Caco-2 (cell line): ENCODE results near the gene THOP1. TPM values are rescaled to one million over a fixed set of nuclear protein-coding genes. Genes with fewer than 3 reads are reported as not detected.

Experiments
- BruUV-seq: library from RNA; stranded (reverse); fragments of 400-500 nt; replicated peaks from 2 replicates; lab custom pipeline; 2021; lab: Mats Ljungman, UMichigan
- CTCF ChIA-PET: fragments of 300-600 bp; sonication (Branson Sonifier 250); formaldehyde crosslinking; loops from one replicate; lab custom pipeline; 2022; ENCODE audit warnings: antibody characterized with exemption; lab: Charles Lee
- POLR2A ChIA-PET: fragments of 300-600 bp; sonication (Branson Sonifier 250); formaldehyde crosslinking; loops from one replicate; lab custom pipeline; 2022; ENCODE audit warnings: antibody characterized with exemption; lab: Charles Lee
- DNase-seq, 2 experiments: peaks; one replicate each; pipeline versions ENCODE4 v3.0.0 to v3.0.0-alpha.2; 2020 to 2022
- H3K27me3 ChIP-seq: replicated peaks from 2 replicates; pipeline ENCODE4 v1.6.0; 2011; ENCODE audit warnings: low read length; ENCODE audit not compliant: control insufficient read depth, insufficient read depth
- H3K36me3 ChIP-seq: 2 replicates; pipeline ENCODE4 v1.5.1; 2011; ENCODE audit warnings: low read length; ENCODE audit not compliant: control insufficient read depth, insufficient read depth
- H3K4me1 ChIP-seq: fragments of 250-450 bp; sonication (Bioruptor Pico); 2 replicates; pipeline ENCODE4 v1.5.1; 2020; ENCODE audit warnings: mild to moderate bottlenecking
- H3K4me3 ChIP-seq: 2 replicates; pipeline ENCODE4 v1.5.1; 2011; ENCODE audit warnings: low read depth, mild to moderate bottlenecking, control low read depth, low read length
- H3K9me3 ChIP-seq: fragments of 250-450 bp; sonication (Bioruptor Pico); 2 replicates; pipeline ENCODE4 v1.5.1; 2020; ENCODE audit warnings: mild to moderate bottlenecking, moderate library complexity
- H3K27ac Mint-ChIP-seq: one replicate; pipeline ENCODE4 v1.8.0; 2022; ENCODE audit warnings: mixed read lengths; ENCODE audit not compliant: unreplicated experiment
- H3K27me3 Mint-ChIP-seq: one replicate; pipeline ENCODE4 v1.8.0; 2022; ENCODE audit warnings: mixed read lengths; ENCODE audit not compliant: insufficient read depth, unreplicated experiment
- H3K36me3 Mint-ChIP-seq: one replicate; pipeline ENCODE4 v1.8.0; 2022; ENCODE audit warnings: mild to moderate bottlenecking, mixed read lengths; ENCODE audit not compliant: insufficient read depth, unreplicated experiment
- H3K4me1 Mint-ChIP-seq: one replicate; pipeline ENCODE4 v1.8.0; 2022; ENCODE audit warnings: low read depth, mixed read lengths; ENCODE audit not compliant: unreplicated experiment
- H3K4me3 Mint-ChIP-seq: one replicate; pipeline ENCODE4 v1.8.0; 2022; ENCODE audit warnings: mild to moderate bottlenecking, moderate library complexity, mixed read lengths; ENCODE audit not compliant: unreplicated experiment
- H3K9me3 Mint-ChIP-seq: one replicate; pipeline ENCODE4 v1.8.0; 2022; ENCODE audit warnings: mixed read lengths; ENCODE audit not compliant: unreplicated experiment
- intact Hi-C: fragments of 100-400 bp; cut with micrococcal nuclease; formaldehyde crosslinking; loops from one replicate; pipeline ENCODE4 v1.10.0; 2022; ENCODE audit not compliant: unreplicated experiment
- total RNA-seq: library from RNA; stranded (reverse); gene quantifications from 2 replicates; pipeline ENCODE4 v1.2.3, GENCODE V29; 2022
- TF ChIP-seq, protein P1 (sequence below), 2 experiments: fragments of 200-600 bp in 1 of 2; IDR thresholded peaks; 1 replicate in 1 of 2; 2 replicates in 1 of 2; pipeline versions ENCODE4 v1.5.1 to v1.8.0; 2011 to 2022; ENCODE audit warnings: antibody characterized with exemption in 1 of 2, control low read depth in 1 of 2, inconsistent platforms in 1 of 2, low read depth in 1 of 2, low read length in 1 of 2, mild to moderate bottlenecking in 1 of 2, moderate library complexity in 1 of 2; ENCODE audit not compliant: insufficient read depth in 1 of 2, severe bottlenecking in 1 of 2, unreplicated experiment in 1 of 2

The THOP1 gene
- total RNA-seq, 1 experiment from 2014 or later = 118 TPM

- no TSS peak for BruUV-seq
- POLR2A ChIA-PET = no interaction called here
Measured at GRCh38 chr19:2853015-2853606, 67.8 kb downstream of the THOP1 start.

GRCh38 chr19:2854849-2855248 lies 69.5 kb downstream of the THOP1 start:
- no peaks in the 10 kb centered on the region for H3K27me3 Mint-ChIP-seq
- H3K36me3 Mint-ChIP-seq = peaks cover 54% of the 10 kb centered on the region
- Histone ChIP-seq H3K36me3 (peaks cover 9% of the 10 kb centered on the region), H3K4me3 (no peak overlapping the region), H3K9me3 (peaks cover 24% of the 10 kb centered on the region), H3K27me3 (no peaks in the 10 kb centered on the region), H3K4me1 (no peaks in the 10 kb centered on the region)
- no peak for DNase-seq
- intact Hi-C loops = no loop called here
- H3K27ac Mint-ChIP-seq = no peak overlapping the region
- TF ChIP-seq, protein P1, sequence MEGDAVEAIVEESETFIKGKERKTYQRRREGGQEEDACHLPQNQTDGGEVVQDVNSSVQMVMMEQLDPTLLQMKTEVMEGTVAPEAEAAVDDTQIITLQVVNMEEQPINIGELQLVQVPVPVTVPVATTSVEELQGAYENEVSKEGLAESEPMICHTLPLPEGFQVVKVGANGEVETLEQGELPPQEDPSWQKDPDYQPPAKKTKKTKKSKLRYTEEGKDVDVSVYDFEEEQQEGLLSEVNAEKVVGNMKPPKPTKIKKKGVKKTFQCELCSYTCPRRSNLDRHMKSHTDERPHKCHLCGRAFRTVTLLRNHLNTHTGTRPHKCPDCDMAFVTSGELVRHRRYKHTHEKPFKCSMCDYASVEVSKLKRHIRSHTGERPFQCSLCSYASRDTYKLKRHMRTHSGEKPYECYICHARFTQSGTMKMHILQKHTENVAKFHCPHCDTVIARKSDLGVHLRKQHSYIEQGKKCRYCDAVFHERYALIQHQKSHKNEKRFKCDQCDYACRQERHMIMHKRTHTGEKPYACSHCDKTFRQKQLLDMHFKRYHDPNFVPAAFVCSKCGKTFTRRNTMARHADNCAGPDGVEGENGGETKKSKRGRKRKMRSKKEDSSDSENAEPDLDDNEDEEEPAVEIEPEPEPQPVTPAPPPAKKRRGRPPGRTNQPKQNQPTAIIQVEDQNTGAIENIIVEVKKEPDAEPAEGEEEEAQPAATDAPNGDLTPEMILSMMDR (IDR thresholded peaks at IDR 0.05; ENCODE audit: insufficient read depth in 1 of 2, low read depth in 1 of 2, low read length in 1 of 2, severe bottlenecking in 1 of 2, unreplicated experiment in 1 of 2) = no peak
- ChIA-PET CTCF (no interaction called here), POLR2A (no interaction called here)
- H3K4me3 Mint-ChIP-seq = no peak overlapping the region
- peaks cover 32% of the 10 kb centered on the region for H3K9me3 Mint-ChIP-seq
- no peaks in the 10 kb centered on the region for H3K4me1 Mint-ChIP-seq
- no TSS peak for BruUV-seq

More at GRCh38 chr19:2853015-2853606, 67.8 kb downstream of the THOP1 start:
- H3K4me1 ChIP-seq = no peaks in the 10 kb centered on the region
- DNase-seq = no peak
- no peaks in the 10 kb centered on the region for H3K27me3 Mint-ChIP-seq
- CTCF ChIA-PET = no interaction called here
- peaks cover 33% of the 10 kb centered on the region for H3K9me3 Mint-ChIP-seq
- intact Hi-C loops = no loop called here
- TF ChIP-seq, protein P1 (IDR thresholded peaks at IDR 0.05; ENCODE audit: insufficient read depth in 1 of 2, low read depth in 1 of 2, low read length in 1 of 2, severe bottlenecking in 1 of 2, unreplicated experiment in 1 of 2) = no peak
- H3K27me3 ChIP-seq = no peaks in the 10 kb centered on the region
- peaks cover 9% of the 10 kb centered on the region for H3K36me3 ChIP-seq
- H3K27ac Mint-ChIP-seq = no peak overlapping the region
- no peak overlapping the region for H3K4me3 Mint-ChIP-seq
- no peak overlapping the region for H3K4me3 ChIP-seq
- H3K36me3 Mint-ChIP-seq = peaks cover 51% of the 10 kb centered on the region
- H3K9me3 ChIP-seq = peaks cover 24% of the 10 kb centered on the region
- no peaks in the 10 kb centered on the region for H3K4me1 Mint-ChIP-seq

DNA sequence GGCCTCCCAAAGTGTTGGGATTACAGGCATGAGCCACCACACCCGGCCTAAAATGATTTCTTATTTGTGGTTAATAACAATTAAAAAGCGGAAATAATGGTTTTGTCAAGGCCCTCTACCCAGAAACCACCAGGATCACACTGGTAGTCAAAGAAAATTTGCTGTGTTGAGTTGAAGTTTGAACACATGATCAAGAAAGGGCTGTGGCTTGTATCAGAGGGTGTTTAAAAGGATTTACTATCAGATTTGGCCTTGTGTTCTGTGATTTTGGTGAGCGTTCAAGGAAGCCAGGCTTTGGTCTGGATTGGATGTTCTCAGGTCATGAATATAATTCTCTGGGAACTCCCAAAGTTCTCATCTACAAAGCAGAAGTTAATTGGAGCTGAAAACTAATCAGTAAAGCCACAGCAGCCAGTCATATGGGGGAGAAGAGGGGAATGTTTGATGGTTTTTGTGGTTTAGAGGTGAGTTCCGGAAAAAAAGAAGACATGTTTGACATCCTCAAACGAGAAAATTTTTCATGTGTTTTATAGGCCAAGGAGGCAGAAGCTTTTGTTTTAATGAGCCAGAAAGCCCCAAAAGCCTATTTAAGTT lies 71.3 kb downstream of the THOP1 start:
- Mint-ChIP-seq H3K4me3 (no peak overlapping the region), H3K36me3 (peaks cover 39% of the 10 kb centered on the region), H3K27me3 (no peaks in the 10 kb centered on the region), H3K9me3 (peaks cover 23% of the 10 kb centered on the region), H3K4me1 (no peaks in the 10 kb centered on the region), H3K27ac (no peak overlapping the region)
- BruUV-seq = no TSS peak
- Histone ChIP-seq H3K27me3 (no peaks in the 10 kb centered on the region), H3K4me1 (no peaks in the 10 kb centered on the region), H3K36me3 (peaks cover 9% of the 10 kb centered on the region), H3K4me3 (no peak overlapping the region), H3K9me3 (peaks cover 24% of the 10 kb centered on the region)
- no peak for DNase-seq
- ChIA-PET CTCF (no interaction called here), POLR2A (no interaction called here)
- intact Hi-C loops = no loop called here
- TF ChIP-seq, protein P1 (IDR thresholded peaks at IDR 0.05; ENCODE audit: insufficient read depth in 1 of 2, low read depth in 1 of 2, low read length in 1 of 2, severe bottlenecking in 1 of 2, unreplicated experiment in 1 of 2) = no peak
